SH-SY5Y (cell line): ENCODE results near the gene ACOXL.

Source experiments
- GATA2 ChIP-seq: IDR thresholded peaks from 2 replicates; pipeline ENCODE4 v1.6.1; 2011; ENCODE audit warnings: mild to moderate bottlenecking, low read depth, low read length
- GATA3 ChIP-seq: IDR thresholded peaks from 2 replicates; pipeline ENCODE4 v1.6.1; 2011; ENCODE audit warnings: low read depth, mild to moderate bottlenecking, low read length, moderate library complexity

- TF ChIP-seq GATA3: no peak
- TF ChIP-seq GATA2: no peak
Observed at GRCh38 chr2:110794390-110794789, 62.0 kb downstream of the ACOXL start.
